MCF 10A (cell line): ENCODE measurements around the gene STK11. TPM values are rescaled to one million over a fixed set of nuclear protein-coding genes. Genes with fewer than 3 reads are reported as not detected.
"Not testable (repeated sequence)": the region's sequence is repeated elsewhere in the genome, so short reads cannot be mapped to it uniquely, and the experiment has no call there.

Experiments
- BruUV-seq: library from RNA; stranded (reverse); fragments of 400-500 nt; replicated peaks from 2 replicates; lab custom pipeline; 2021; lab: Mats Ljungman, UMichigan
- CTCF ChIA-PET: fragments of 300-600 bp; sonication (Branson Sonifier 250); formaldehyde crosslinking; extraction: SDS; loops from one replicate; lab custom pipeline; 2021; ENCODE audit warnings: antibody characterized with exemption, inconsistent platforms; lab: Yijun Ruan, JAX
- POLR2A ChIA-PET: fragments of 300-600, 350-650 bp; sonication (Branson Sonifier 250); formaldehyde crosslinking; extraction: SDS; loops from one replicate; lab custom pipeline; 2020; ENCODE audit warnings: antibody characterized with exemption, inconsistent platforms; lab: Yijun Ruan, JAX
- DNase-seq: peaks from one replicate; pipeline ENCODE4 v3.0.0-alpha.2; 2018; ENCODE audit not compliant: unreplicated experiment
- H3K27ac Mint-ChIP-seq: one replicate; pipeline ENCODE4 v1.8.0; 2022; ENCODE audit warnings: mild to moderate bottlenecking, low read depth, mixed read lengths; ENCODE audit not compliant: unreplicated experiment
- H3K27me3 Mint-ChIP-seq: one replicate; pipeline ENCODE4 v1.8.0; 2022; ENCODE audit warnings: mixed read lengths; ENCODE audit not compliant: insufficient read depth, unreplicated experiment
- H3K36me3 Mint-ChIP-seq: one replicate; pipeline ENCODE4 v1.8.0; 2022; ENCODE audit warnings: mild to moderate bottlenecking, moderate library complexity, mixed read lengths; ENCODE audit not compliant: insufficient read depth, unreplicated experiment
- H3K4me1 Mint-ChIP-seq: one replicate; pipeline ENCODE4 v1.8.0; 2022; ENCODE audit warnings: mixed read lengths; ENCODE audit not compliant: insufficient read depth, unreplicated experiment
- H3K4me3 Mint-ChIP-seq: one replicate; pipeline ENCODE4 v1.8.0; 2022; ENCODE audit warnings: mild to moderate bottlenecking, moderate library complexity, mixed read lengths; ENCODE audit not compliant: unreplicated experiment
- H3K9me3 Mint-ChIP-seq: one replicate; pipeline ENCODE4 v1.8.0; 2022; ENCODE audit warnings: mixed read lengths; ENCODE audit not compliant: unreplicated experiment
- CTCF ChIP-seq: fragments of 200-600 bp; IDR thresholded peaks from one replicate; pipeline ENCODE4 v1.8.0; 2022; ENCODE audit warnings: antibody characterized with exemption, mild to moderate bottlenecking; ENCODE audit not compliant: unreplicated experiment
- intact Hi-C: fragments of 100-400 bp; cut with micrococcal nuclease; formaldehyde crosslinking; loops from 2 replicates; pipeline ENCODE4 v1.14.1; 2022
- total RNA-seq: library from RNA; stranded (reverse); gene quantifications from 2 replicates; pipeline ENCODE4 v1.2.3, GENCODE V29; 2022

Gene STK11
- total RNA-seq, 1 experiment from 2014 or later = 65.6 TPM

GRCh38 chr19:1206150-1206863 is 729 bp downstream of the STK11 start:
- intact Hi-C loops = no loop called here
- H3K9me3 Mint-ChIP-seq = no peaks in the 10 kb centered on the region
- H3K4me3 Mint-ChIP-seq = peak overlapping the region; percentile 91
- CTCF ChIA-PET = interaction anchor here (0.8 to 1.0 kb wide), 3 partner anchors 9 to 27 kb away, joined by 3 read pairs; no protein-coding TSS in a partner anchor
- peak overlapping the region; percentile 94 for H3K27ac Mint-ChIP-seq
- BruUV-seq = no TSS peak
- no peak for TF ChIP-seq CTCF
- peaks cover 38% of the 10 kb centered on the region for H3K36me3 Mint-ChIP-seq
- POLR2A ChIA-PET = interaction anchor here (0.7 kb wide), 1 partner anchor 266 kb away, joined by 3 read pairs; no protein-coding TSS in a partner anchor
- DNase-seq = no peak
- H3K27me3 Mint-ChIP-seq = no peaks in the 10 kb centered on the region
- H3K4me1 Mint-ChIP-seq = peaks cover 15% of the 10 kb centered on the region

- DNase-seq = no peak
- no peak for TF ChIP-seq CTCF
- H3K9me3 Mint-ChIP-seq = no peaks in the 10 kb centered on the region
- peaks cover 43% of the 10 kb centered on the region for H3K36me3 Mint-ChIP-seq
- ChIA-PET POLR2A (interaction anchor here (0.7 kb wide), 1 partner anchor 267 kb away, joined by 3 read pairs; no protein-coding TSS in a partner anchor), CTCF (interaction anchor here (0.6 to 1.0 kb wide), 3 partner anchors 9 to 27 kb away, joined by 3 read pairs; no protein-coding TSS in a partner anchor)
- intact Hi-C loops = no loop called here
- peak overlapping the region; percentile 91 for H3K4me3 Mint-ChIP-seq
- TSS peak; percentile 26 for BruUV-seq
- H3K27me3 Mint-ChIP-seq = no peaks in the 10 kb centered on the region
- peaks cover 20% of the 10 kb centered on the region for H3K4me1 Mint-ChIP-seq
- H3K27ac Mint-ChIP-seq = peak overlapping the region; percentile 94
These were observed 1.4 kb downstream of the STK11 start for GRCh38 chr19:1206864-1207450.

GRCh38 chr19:1208830-1209229 is 3.3 kb downstream of the STK11 start:
- H3K9me3 Mint-ChIP-seq, intact Hi-C loops, BruUV-seq, H3K27me3 Mint-ChIP-seq: not testable (repeated sequence)
- H3K4me3 Mint-ChIP-seq = peak overlapping the region; percentile 91
- POLR2A ChIA-PET = interaction anchor here (1.3 to 1.9 kb wide), 2 partner anchors 38 to 60 kb away, joined by 3 to 9 read pairs; partner anchors contain the start of gene CIRBP
- H3K27ac Mint-ChIP-seq = peak overlapping the region; percentile 94
- CTCF ChIA-PET = interaction anchor here (0.5 kb wide), 1 partner anchor 19 kb away, joined by 3 read pairs; no protein-coding TSS in a partner anchor
- H3K36me3 Mint-ChIP-seq = peaks cover 58% of the 10 kb centered on the region
- DNase-seq = peak; percentile 92
- H3K4me1 Mint-ChIP-seq = peaks cover 18% of the 10 kb centered on the region

- CTCF ChIA-PET = interaction anchor here (0.6 to 0.7 kb wide), 2 partner anchors 16 to 34 kb away, joined by 4 to 5 read pairs; no protein-coding TSS in a partner anchor
- intact Hi-C loops = no loop called here
- Mint-ChIP-seq H3K9me3 (no peaks in the 10 kb centered on the region), H3K27ac (peak overlapping the region; percentile 94), H3K4me1 (peaks cover 26% of the 10 kb centered on the region), H3K36me3 (peaks cover 63% of the 10 kb centered on the region), H3K27me3 (no peaks in the 10 kb centered on the region), H3K4me3 (peak overlapping the region; percentile 29)
- POLR2A ChIA-PET = interaction anchor here (0.7 to 1.9 kb wide), 8 partner anchors 28 to 172 kb away, joined by 3 to 9 read pairs (median 3); partner anchors contain the start of genes CBARP and CIRBP
- DNase-seq = no peak
- BruUV-seq = no TSS peak
- no peak for TF ChIP-seq CTCF
These were observed 4.6 kb downstream of the STK11 start for GRCh38 chr19:1210227-1210538.
